Cerebellar nuclear complex (tissue), 1 donor: Measurements from ENCODE around the gene KISS1.

ENCODE experiments used
- DNase-seq, 2 experiments: peaks; one replicate each; lab custom pipeline; 2025; lab: John Stamatoyannopoulos, UW

KISS1 gene

GRCh38 chr1:204192046-204192445, 4.2 kb downstream of the KISS1 start:
- DNase-seq: no peak

- DNase-seq: no peak
Measured at GRCh38 chr1:204191456-204191855, 4.8 kb downstream of the KISS1 start.

GRCh38 chr1:204190212-204191211, 5.8 kb downstream of the KISS1 start:
- no peak for DNase-seq

- no peak for DNase-seq
Measured at GRCh38 chr1:204188959-204189639, 7.2 kb downstream of the KISS1 start.

GRCh38 chr1:204186597-204186996, 9.7 kb downstream of the KISS1 start:
- DNase-seq: no peak

GRCh38 chr1:204181116-204181515, 15.2 kb downstream of the KISS1 start:
- DNase-seq: no peak

- no peak for DNase-seq
Measured at GRCh38 chr1:204180133-204180532, 16.2 kb downstream of the KISS1 start.

- DNase-seq: no peak
Measured at GRCh38 chr1:204178487-204179281, 17.6 kb downstream of the KISS1 start.

GRCh38 chr1:204177133-204177532, 19.2 kb downstream of the KISS1 start:
- no peak for DNase-seq

- no peak for DNase-seq
Measured at GRCh38 chr1:204176049-204176448, 20.2 kb downstream of the KISS1 start.

- no peak for DNase-seq
Measured at GRCh38 chr1:204174958-204175357, 21.3 kb downstream of the KISS1 start.

GRCh38 chr1:204172404-204173029, 23.8 kb downstream of the KISS1 start:
- DNase-seq: no peak

- no peak for DNase-seq
Measured at GRCh38 chr1:204171751-204172178, 24.5 kb downstream of the KISS1 start.

- DNase-seq: no peak
Measured at GRCh38 chr1:204170494-204171155, 25.7 kb downstream of the KISS1 start.

GRCh38 chr1:204169858-204170257, 26.4 kb downstream of the KISS1 start:
- DNase-seq: no peak

- no peak for DNase-seq
Measured at GRCh38 chr1:204167730-204168129, 28.6 kb downstream of the KISS1 start.

- DNase-seq: no peak
Measured at GRCh38 chr1:204166219-204166618, 30.1 kb downstream of the KISS1 start, which contains the start of gene REN. TSS of gene REN (minus strand) at chr1:204166337. CDS start at chr1:204166293, 44 bp downstream.

- DNase-seq: peak in 1 of 2 experiments; percentile 19
Measured at GRCh38 chr1:204162494-204163074, 33.7 kb downstream of the KISS1 start.

- no peak for DNase-seq
Measured at GRCh38 chr1:204161609-204162493, 34.4 kb downstream of the KISS1 start.

- DNase-seq: no peak
Measured at GRCh38 chr1:204157962-204158361, 38.3 kb downstream of the KISS1 start.
